Immature natural killer cell (primary cell): ENCODE results near the gene LIPA. TPM values are rescaled to one million over a fixed set of nuclear protein-coding genes. Genes with fewer than 3 reads are reported as not detected.
A peak's percentile ranks its signal among the peaks of the same experiment; 100 is the strongest.
"Not testable (repeated sequence)": the region's sequence is repeated elsewhere in the genome, so short reads cannot be mapped to it uniquely, and the experiment has no call there.

Experiments
- DNase-seq, 3 donors: peaks; one replicate each; pipeline ENCODE4 v3.0.0; 2022; ENCODE audit warnings: mixed read lengths in 1 of 3
- H3K27ac Mint-ChIP-seq, 6 donors: one replicate each; pipeline ENCODE4 v1.8.0; 2020; ENCODE audit warnings: mixed read lengths in 6 of 6, mild to moderate bottlenecking in 5 of 6, inconsistent platforms in 4 of 6, moderate library complexity in 3 of 6
- H3K27me3 Mint-ChIP-seq, 3 donors: one replicate each; pipeline ENCODE4 v1.8.0; 2020 to 2021; ENCODE audit warnings: low read depth in 3 of 3, mild to moderate bottlenecking in 3 of 3, mixed read lengths in 3 of 3, moderate library complexity in 3 of 3, inconsistent platforms in 1 of 3
- H3K36me3 Mint-ChIP-seq, 3 donors: one replicate each; pipeline ENCODE4 v1.8.0; 2020; ENCODE audit warnings: mixed read lengths in 3 of 3, inconsistent platforms in 2 of 3, mild to moderate bottlenecking in 2 of 3
- H3K4me1 Mint-ChIP-seq, 2 donors: one replicate each; pipeline ENCODE4 v1.8.0; 2020; ENCODE audit warnings: inconsistent platforms in 2 of 2, mild to moderate bottlenecking in 2 of 2, mixed read lengths in 2 of 2, moderate library complexity in 1 of 2
- H3K4me3 Mint-ChIP-seq, 5 donors: one replicate each; pipeline ENCODE4 v1.8.0; 2020; ENCODE audit warnings: mild to moderate bottlenecking in 5 of 5, mixed read lengths in 5 of 5, inconsistent platforms in 3 of 5, moderate library complexity in 3 of 5
- H3K9me3 Mint-ChIP-seq, 6 donors: one replicate each; pipeline ENCODE4 v1.8.0; 2020; ENCODE audit warnings: mild to moderate bottlenecking in 6 of 6, mixed read lengths in 6 of 6, inconsistent platforms in 4 of 6, moderate library complexity in 3 of 6
- polyA plus RNA-seq, 3 donors: library from polyadenylated mRNA; unstranded; fragments of 300-500 nt; fragmentation: Illumina TruSeq; gene quantifications; one replicate each; pipeline ENCODE4 v1.2.3, GENCODE V29; 2021

Gene LIPA
- polyA plus RNA-seq, 3 donors from 2014 or later = 120 to 196 (median 125) TPM

- no peaks in the 10 kb centered on the region for H3K4me1 Mint-ChIP-seq
- no peaks in the 10 kb centered on the region for H3K36me3 Mint-ChIP-seq
- H3K9me3 Mint-ChIP-seq = no peaks in the 10 kb centered on the region
- peaks cover 4 to 12% (median 4%) of the 10 kb centered on the region in 3 donors for H3K27me3 Mint-ChIP-seq
- DNase-seq = no peak
- no peak overlapping the region for H3K27ac Mint-ChIP-seq
- no peak overlapping the region for H3K4me3 Mint-ChIP-seq
Measured at GRCh38 chr10:89175816-89176215, 75.8 kb downstream of the LIPA start.

DNA sequence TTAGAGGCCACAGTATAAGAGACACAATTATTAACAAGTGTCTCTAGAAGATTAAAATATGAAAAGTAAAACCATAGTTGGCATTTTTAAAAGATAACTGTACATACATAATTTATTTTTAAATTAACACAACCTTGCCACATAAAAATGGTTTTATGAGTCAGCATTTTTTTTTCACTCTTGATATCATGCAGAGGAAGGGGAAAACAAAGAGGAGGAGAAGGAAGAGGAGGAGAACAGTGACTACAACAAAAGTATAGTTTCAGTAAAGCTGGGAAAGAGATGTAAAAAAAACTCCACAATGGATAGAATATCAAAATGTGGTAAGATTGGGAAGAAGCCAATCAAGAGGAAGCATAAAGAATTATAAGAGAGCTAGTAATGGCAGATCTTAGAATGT, 78.5 kb downstream of the LIPA start:
- H3K27ac Mint-ChIP-seq = no peak overlapping the region
- no peak overlapping the region for H3K4me3 Mint-ChIP-seq
- no peaks in the 10 kb centered on the region for H3K9me3 Mint-ChIP-seq
- peaks cover 3 to 12% (median 4%) of the 10 kb centered on the region in 3 donors for H3K27me3 Mint-ChIP-seq
- H3K4me1 Mint-ChIP-seq = no peaks in the 10 kb centered on the region
- no peaks in the 10 kb centered on the region for H3K36me3 Mint-ChIP-seq
- no peak for DNase-seq

- Mint-ChIP-seq H3K27me3 (peaks cover 3 to 12% (median 4%) of the 10 kb centered on the region in 3 donors), H3K36me3 (no peaks in the 10 kb centered on the region), H3K4me3 (no peak overlapping the region), H3K9me3 (no peaks in the 10 kb centered on the region), H3K27ac (no peak overlapping the region), H3K4me1 (no peaks in the 10 kb centered on the region)
- no peak for DNase-seq
Measured at GRCh38 chr10:89171996-89172395, 79.6 kb downstream of the LIPA start.

DNA sequence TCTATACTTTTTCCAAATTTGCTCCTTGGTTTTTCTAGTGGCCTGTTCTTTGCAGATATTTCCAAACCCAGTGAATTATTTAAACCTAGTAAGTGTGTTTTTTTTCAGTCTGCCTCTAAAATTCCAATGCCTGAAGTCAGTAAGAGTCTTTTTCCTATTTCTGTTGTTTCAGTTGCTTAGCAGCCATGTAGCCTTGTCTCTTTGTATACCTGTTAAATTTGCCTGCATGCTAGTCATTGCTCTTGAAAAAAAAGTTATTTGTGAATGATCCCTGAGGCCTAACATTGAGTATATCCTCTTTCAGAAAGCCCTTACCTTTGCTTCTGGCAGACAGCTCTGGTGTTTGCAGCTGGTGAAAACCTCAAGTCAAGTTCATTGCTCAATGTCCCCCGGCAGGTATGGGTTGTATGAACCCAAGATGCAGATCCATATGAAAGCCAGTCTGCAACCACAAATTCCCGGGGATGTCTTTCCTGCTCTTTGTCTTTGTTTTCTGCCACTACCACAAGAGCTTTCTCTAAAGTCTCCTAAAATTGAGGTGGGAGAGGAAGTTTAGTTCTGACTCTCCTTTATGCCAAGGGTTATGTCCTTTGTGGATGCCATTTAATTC, 80.2 kb downstream of the LIPA start:
- Mint-ChIP-seq H3K4me3 (no peak overlapping the region), H3K36me3 (no peaks in the 10 kb centered on the region), H3K27ac (no peak overlapping the region), H3K4me1 (no peaks in the 10 kb centered on the region), H3K9me3 (no peaks in the 10 kb centered on the region), H3K27me3 (peaks cover 3 to 16% (median 4%) of the 10 kb centered on the region in 3 donors)
- DNase-seq = no peak

GRCh38 chr10:89168354-89168900, 83.1 kb downstream of the LIPA start:
- H3K36me3 Mint-ChIP-seq, DNase-seq, H3K4me3 Mint-ChIP-seq, H3K9me3 Mint-ChIP-seq, H3K27ac Mint-ChIP-seq: not testable (repeated sequence)
- H3K4me1 Mint-ChIP-seq = peaks cover 10 to 11% of the 10 kb centered on the region in 2 donors
- H3K27me3 Mint-ChIP-seq = peaks cover 3 to 16% (median 6%) of the 10 kb centered on the region in 3 donors

DNA sequence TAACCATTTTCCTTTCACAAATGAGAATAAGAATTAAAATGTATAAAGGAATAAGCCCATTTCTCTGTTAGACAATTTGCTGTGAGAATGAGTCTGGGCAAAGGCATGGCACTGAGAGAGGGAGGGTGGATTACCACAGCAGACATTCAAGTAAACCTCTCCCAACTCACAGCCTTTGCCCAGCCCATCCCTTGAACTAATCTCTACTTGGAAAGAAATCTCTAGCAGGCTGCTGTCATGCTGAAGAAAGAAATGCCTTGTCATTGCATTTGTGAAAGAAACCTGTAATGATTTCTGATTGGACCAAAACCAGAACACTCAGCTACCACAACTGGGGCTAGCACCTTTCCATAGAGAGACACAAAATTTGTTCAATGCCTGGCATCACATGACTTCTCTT, 83.7 kb downstream of the LIPA start:
- DNase-seq = no peak
- H3K36me3 Mint-ChIP-seq = no peaks in the 10 kb centered on the region
- peaks cover 11 to 14% of the 10 kb centered on the region in 2 donors for H3K4me1 Mint-ChIP-seq
- peaks cover 0 to 3% (median 0%) of the 10 kb centered on the region in 6 donors for H3K9me3 Mint-ChIP-seq
- no peak overlapping the region for H3K27ac Mint-ChIP-seq
- no peak overlapping the region for H3K4me3 Mint-ChIP-seq
- H3K27me3 Mint-ChIP-seq = peaks cover 2 to 12% (median 6%) of the 10 kb centered on the region in 3 donors

DNA sequence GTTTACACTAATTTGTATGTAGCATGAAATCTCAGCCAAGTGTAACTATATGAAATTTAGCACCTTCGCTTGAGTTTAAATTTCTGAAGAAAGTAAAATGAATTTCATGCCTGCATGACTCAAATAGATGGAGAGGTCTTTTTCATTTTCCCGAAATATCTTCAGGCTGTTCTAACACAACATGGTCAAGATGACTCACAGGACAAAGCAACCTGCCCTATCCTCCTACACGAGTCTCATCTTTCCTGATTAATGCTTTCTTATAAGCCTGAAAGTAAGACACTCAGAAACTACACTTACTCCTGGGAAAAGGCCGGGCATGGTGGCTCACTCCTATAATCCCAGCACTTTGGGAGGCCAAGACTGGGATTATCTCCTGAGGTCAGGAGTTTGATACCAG, 85.7 kb downstream of the LIPA start:
- Mint-ChIP-seq H3K36me3 (no peaks in the 10 kb centered on the region), H3K4me3 (no peak overlapping the region), H3K27me3 (peaks cover 0 to 6% (median 4%) of the 10 kb centered on the region in 3 donors), H3K9me3 (peaks cover 0 to 3% (median 0%) of the 10 kb centered on the region in 6 donors), H3K4me1 (peaks cover 11 to 14% of the 10 kb centered on the region in 2 donors), H3K27ac (no peak overlapping the region)
- no peak for DNase-seq

- Mint-ChIP-seq H3K27ac (no peak overlapping the region), H3K4me3 (no peak overlapping the region), H3K27me3 (peaks cover 0 to 6% (median 4%) of the 10 kb centered on the region in 3 donors), H3K9me3 (peaks cover 0 to 3% (median 0%) of the 10 kb centered on the region in 6 donors), H3K4me1 (peaks cover 11 to 14% of the 10 kb centered on the region in 2 donors), H3K36me3 (no peaks in the 10 kb centered on the region)
- no peak for DNase-seq
Measured at GRCh38 chr10:89164920-89165319, 86.7 kb downstream of the LIPA start.

DNA sequence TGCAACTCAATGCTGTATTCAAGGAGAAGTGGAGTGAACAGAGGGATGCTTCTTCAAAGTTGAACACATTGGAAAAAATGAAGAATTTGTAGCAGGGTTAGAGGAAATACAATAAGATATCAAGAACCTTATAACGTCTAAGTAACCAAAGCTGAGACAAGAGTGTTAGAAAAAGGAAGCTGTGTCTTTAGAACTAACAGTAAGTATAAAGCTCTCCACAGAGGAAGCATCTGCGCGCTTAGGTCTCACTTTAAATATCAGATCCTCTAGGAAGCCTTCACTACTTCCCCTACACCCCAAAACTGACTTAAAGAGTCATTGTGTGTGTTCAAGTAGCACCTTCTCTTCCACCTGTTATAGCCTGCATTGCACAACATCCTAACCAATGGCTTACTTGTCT, 87.5 kb downstream of the LIPA start:
- Mint-ChIP-seq H3K4me3 (peak overlapping the region in 4 of 5 donors; percentile 38 to 69 (median 55)), H3K4me1 (peaks cover 11 to 14% of the 10 kb centered on the region in 2 donors), H3K27me3 (peaks cover 0 to 6% (median 4%) of the 10 kb centered on the region in 3 donors), H3K27ac (peak overlapping the region in 2 of 6 donors; percentile 6 to 28), H3K36me3 (no peaks in the 10 kb centered on the region), H3K9me3 (peaks cover 0 to 3% (median 0%) of the 10 kb centered on the region in 6 donors)
- DNase-seq = no peak

Other genes with a start within 250 kb of the LIPA start
- under 1 TPM in 1 of 3 donors, not detected in 2; 0.27 TPM for gene CH25H, start 44.5 kb downstream of the LIPA start, polyA plus RNA-seq
- gene IFIT2, start 50.3 kb upstream of the LIPA start, polyA plus RNA-seq = 10 to 100 TPM; 10.3 to 20.8 (median 13.9) TPM
- gene IFIT3, start 76.2 kb upstream of the LIPA start, polyA plus RNA-seq = 10 to 100 TPM in 2 of 3 donors, 1 to 10 TPM in 1; 8.2 to 23.8 (median 12.5) TPM
- gene IFIT1B, start 126.3 kb upstream of the LIPA start, polyA plus RNA-seq = under 1 TPM in 1 of 3 donors, not detected in 2; 0.11 TPM
- gene IFIT1, start 140.8 kb upstream of the LIPA start, polyA plus RNA-seq = 1 to 10 TPM in 2 of 3 donors, under 1 TPM in 1; 0.43 to 6.0 (median 1.8) TPM
- gene IFIT5, start 162.8 kb upstream of the LIPA start, polyA plus RNA-seq = 10 to 100 TPM in 2 of 3 donors, 1 to 10 TPM in 1; 9.2 to 10.4 (median 10.2) TPM